ENCODE measurements around the gene ATP2B2.
"Not testable (repeated sequence)": the region's sequence is repeated elsewhere in the genome, so short reads cannot be mapped to it uniquely, and the experiment has no call there.

Gene ATP2B2

DNA sequence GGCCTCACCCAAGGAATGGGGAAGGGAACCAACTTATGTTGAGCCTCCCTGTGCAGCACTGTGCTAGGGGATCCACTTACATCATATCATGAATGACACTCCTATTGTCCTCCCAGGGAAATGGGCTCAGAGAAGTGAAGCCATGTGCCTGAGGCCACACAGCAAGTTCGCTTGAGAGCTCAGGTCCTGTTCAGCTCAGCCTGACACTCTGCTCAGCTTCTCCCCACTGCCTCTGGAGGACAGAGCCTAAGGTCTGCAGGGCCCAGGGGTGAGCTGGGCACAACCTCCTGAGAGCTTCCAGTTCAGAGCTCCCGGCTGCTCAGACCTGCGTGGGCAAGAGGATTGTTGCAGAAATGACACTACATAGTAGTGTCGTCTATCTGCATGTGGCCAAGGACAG lies 108.5 kb downstream of the ATP2B2 start:
- DNase-seq = no peak

DNA sequence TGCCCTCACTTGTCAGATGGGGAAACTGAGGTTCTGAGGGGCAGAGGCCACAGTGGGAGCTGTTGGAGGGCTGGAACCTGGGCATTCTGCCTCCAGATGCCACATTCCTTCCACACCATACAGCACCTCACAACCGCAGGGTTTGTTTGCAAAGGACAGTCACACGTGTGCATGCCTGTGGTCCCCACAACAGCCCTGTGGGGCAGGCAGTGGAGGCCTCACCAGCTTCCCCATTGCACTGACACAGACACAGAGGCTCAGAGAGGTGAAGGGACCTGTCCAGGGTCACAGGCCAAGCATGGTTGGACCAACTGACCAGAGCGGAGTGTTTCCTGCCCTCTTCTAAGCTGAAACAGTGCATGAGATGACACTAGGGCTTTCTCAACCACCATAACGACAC lies 109.3 kb downstream of the ATP2B2 start:
- DNase-seq = no peak

DNA sequence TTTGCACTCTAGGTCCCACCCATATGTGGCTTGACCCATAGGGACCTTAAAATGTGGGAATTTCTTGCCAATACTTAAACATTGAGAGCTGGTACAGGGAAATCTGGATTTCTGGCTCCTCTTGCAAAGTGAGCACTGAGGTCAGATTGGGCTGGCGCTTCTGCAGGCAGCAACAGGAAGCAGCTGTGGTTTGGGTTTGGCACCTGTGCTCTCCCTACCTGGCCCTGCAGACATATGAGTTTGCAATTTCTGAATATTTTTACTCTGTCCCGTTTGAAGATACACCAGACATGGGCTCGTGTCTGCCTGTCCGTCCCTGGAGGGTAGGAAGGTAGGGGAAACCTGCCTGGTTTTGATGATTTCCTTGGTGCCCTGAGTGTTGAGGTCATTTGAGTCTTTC lies 109.7 kb downstream of the ATP2B2 start:
- no peak for DNase-seq

DNA sequence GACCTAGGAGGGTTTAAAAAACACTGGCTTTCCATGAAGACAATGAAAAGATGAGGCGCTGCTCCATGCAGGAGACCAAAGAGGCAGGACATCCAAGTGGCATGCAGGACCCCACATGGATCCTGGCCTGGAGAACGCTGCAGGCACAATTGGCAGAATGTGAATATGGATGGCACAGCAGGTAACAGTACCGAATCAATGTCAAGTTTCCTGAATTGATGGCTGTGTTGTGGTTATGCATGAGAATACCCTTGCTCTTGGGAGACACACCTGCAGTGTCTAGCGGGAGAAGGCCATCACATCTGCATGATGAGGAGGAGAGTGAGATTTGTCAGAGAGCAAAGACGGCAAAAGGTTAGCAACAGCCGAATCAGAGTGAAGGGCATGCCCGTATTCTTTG lies 110.2 kb downstream of the ATP2B2 start:
- no peak for DNase-seq

DNA sequence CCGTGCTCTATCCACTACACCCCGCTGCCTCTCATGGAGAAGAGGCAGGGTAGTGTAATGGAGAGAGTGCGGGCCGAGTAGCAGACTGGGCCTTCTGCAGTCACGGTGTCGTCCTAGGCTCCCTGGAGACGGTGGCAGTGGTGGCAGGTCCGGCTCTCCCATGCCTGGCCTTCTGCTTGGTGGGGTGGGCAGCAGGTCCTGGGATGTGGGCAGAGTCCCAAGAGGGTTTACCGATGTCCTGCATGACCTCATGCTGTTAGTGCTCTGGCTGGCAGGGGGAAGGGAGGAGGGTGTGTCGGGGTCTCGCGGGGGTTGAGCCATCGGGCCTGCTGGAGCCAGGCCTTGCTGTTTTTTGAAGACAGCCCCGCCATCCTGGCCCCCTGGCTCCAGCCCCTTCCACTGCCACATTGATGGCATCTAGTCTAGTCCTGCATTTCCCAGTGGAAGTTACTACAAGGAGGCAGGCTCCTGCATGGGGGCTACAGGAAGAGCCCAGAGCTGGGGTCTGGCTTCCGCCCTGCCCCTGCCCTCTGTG lies 110.8 kb downstream of the ATP2B2 start:
- DNase-seq = no peak

DNA sequence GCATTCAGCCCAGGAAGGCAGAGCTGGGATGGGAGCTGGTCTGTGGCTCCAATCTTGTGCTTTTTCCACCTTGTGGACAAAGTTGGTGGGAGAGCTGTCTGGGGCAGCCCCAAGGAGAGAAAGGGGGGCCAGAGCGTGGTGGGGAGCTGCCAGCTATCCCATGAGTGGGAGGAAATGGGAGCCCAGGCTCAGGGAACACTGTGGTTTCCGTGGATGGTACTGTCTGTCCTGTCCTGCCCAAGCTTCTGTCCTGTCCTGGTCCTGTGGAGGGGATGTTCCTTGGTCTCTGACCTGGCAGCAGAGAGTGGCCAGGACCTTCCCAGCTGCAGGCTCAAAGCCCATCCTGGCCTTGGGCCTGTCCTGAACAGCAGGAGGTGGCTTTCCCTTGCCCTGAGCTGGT lies 111.9 kb downstream of the ATP2B2 start:
- no peak for DNase-seq

DNA sequence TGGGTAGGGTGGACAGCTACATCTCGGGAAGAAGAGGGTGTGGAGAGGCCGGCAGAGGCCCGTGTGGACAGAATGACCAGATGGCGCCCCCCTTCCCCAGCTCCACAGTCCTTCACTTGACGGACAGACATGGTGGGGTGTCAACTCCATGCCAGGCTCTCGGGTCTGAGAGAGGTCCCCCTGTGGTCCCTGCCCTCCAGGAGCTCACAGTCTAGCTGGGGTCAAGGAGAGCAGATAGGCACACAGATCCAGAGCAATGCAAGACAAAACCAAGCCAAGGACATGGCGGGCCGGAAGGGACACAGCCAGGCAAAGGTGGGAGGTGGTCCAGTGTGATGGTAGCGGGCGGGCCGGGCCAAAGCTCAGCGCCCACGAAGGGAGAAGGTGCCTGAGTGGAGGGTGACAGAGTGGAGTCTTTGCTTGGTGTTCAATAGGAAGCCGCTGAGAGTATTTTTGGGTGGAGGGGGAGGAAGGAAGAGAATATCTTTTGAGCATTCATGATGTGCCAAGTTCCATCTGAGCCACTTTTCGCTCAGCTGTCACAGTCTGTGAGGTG lies 112.4 kb downstream of the ATP2B2 start:
- DNase-seq = no peak

DNA sequence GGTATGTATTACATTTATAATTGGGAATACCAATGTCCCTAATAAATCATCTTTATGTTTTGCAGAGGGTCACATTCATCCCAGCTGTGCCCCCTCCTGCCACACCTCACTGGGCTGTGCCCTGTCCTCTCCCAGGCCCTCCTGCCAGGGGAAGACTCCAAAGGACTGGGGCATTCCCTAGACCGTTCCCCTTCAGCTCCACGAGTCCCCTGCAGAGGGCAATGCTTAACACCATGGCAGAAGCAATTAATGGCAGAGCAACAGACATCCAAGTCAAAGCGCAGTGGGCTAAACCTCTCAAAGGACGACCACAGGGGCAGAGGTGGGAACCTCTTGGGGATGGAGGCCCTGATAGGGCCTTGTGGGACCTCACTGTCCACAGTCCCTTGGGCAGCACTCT lies 113.1 kb downstream of the ATP2B2 start:
- no peak for DNase-seq

DNA sequence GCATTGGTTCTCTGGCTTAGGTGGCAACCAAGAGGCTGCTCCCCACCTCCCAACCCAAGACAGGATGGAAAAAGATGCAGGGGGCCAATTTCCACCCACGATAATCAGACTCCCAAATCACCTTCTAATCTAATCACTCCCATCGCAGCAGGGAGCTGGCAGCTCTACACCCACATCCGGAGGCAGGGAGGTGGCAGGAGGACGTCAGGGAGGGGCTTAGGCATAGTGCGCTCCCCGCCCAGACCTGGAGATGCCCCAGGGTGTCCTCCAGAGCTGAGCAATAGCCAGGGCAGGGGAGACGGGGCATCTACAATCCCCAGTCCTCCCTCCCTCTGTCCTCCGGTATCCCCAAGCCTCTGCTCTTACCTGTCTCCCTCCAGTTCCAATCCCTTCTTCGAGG lies 114.0 kb downstream of the ATP2B2 start:
- no peak for DNase-seq

DNA sequence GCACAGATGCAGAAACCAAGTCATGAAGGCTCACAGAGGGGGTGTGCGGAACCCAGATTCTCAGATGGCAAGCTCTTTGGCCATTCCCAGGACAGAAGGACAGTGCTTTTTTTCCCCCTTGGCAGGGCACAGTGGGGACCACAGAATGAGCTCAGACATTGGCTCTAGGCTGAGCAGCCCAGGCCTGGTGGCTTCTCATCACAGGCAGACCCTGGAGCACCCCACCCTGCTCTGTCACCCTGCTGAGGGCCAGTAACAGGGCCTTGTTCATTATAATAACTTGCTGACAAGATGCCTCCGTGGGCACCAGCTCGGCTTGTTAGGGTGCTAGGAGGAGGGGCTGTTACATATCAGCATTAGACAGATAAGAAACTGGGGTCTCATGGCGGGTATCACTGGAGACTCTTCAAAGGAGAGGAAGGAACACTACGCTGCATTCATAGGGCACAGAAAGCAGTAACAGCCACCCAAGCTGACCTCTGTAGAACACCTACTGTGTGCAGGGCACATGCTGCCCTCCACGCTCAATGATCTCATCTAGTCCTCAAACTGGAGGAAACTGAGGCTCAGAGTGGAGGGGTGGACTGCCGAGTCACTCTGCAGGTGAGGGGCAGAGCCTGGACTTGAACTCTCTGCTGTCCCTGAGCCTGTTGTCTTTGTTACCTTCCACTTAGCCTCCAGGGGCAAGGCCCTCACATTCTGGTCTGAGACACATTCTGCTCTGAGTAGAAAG lies 114.6 kb downstream of the ATP2B2 start:
- DNase-seq = no peak

DNA sequence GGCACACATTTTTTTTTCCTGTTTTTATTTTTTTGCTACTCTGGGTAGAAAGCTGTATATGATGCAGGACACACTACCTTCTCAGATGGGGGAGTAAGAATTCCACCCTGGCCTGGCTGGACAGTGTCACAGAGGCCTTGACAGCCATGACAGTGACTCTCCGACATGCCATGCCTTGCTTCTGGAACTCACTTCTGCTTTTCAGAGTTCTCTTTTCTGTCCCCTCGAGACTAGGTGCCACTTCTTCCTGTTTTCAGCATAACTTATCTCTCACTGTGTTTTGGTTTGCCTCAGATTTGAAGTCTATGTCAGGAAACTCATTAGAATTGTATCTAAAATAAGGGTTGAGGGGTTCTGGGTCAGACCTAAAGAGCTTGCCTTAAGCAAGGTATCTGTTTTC lies 115.4 kb downstream of the ATP2B2 start:
- no peak for DNase-seq

DNA sequence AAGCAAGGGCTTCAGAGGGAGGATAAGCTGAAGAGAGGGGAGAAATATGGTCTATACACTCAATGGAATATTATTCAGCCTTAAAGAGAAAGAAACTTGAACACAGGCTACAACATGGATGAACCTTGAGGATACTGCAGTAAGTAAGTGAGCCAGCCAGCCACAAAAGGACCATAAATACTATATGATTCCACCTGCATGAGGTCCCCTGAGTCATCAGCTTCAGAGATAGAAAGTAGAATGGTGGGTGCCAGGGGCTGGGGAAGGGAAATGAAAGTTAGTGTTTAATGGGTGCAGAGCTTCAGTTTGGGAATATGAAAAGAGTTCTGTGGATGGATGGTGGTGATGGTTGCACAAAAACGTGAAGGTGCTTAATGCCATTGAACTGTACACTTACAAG lies 116.0 kb downstream of the ATP2B2 start:
- no peak for DNase-seq

DNA sequence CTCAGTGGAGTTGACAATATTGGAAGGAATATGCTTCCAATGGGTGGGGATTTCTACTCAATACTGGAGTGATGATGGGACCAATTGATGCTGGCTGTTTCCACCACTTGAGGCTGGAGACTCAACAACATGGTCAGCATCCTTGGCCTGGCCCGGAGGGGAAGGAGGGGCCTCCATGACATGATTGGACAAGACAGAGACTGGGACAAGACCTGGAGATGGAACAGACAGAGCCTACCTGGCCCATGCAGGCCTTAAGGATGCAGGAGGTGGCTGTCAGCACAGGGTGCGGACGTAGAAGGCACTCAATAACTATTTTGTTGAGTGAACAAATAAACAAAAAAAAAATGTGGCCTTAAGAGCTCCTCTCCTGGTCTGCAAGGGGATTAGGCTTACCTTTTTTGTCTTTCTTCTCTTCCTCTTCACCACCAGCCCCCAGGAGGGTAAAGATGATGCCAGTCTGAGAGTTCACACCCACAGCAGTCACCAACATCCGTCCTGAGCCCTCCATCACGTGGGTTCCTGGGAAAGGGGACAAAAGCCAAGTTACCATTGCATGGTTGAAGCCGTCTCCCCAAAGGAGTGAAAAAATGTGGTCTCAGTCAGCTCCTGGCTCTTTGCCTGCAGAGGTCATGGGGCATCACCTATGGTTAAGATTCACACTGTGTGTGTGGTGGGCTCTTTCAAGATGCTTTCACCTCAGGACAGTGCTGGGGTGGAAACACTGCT lies 117.3 kb downstream of the ATP2B2 start:
- no peak for DNase-seq

DNA sequence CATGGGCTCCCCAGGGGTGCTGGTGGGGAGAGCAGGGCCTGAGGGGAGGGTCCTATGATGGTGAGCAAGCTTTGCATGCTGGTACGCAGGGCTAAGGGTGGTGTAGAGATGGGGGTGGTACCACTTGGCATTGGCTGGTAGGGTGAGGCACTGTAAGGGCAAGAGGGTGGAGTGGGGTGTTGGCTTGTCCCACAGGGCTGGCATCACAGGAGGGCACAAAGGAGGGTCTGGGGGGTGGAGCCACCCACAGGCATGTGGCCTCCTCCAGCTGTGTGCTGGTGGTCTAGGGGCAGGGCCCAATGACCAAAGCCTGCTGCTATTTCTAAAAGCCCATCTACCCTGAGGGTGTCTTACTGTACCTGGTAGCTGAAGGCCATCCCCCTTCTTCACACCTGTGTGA lies 119.3 kb downstream of the ATP2B2 start:
- DNase-seq = no peak

DNA sequence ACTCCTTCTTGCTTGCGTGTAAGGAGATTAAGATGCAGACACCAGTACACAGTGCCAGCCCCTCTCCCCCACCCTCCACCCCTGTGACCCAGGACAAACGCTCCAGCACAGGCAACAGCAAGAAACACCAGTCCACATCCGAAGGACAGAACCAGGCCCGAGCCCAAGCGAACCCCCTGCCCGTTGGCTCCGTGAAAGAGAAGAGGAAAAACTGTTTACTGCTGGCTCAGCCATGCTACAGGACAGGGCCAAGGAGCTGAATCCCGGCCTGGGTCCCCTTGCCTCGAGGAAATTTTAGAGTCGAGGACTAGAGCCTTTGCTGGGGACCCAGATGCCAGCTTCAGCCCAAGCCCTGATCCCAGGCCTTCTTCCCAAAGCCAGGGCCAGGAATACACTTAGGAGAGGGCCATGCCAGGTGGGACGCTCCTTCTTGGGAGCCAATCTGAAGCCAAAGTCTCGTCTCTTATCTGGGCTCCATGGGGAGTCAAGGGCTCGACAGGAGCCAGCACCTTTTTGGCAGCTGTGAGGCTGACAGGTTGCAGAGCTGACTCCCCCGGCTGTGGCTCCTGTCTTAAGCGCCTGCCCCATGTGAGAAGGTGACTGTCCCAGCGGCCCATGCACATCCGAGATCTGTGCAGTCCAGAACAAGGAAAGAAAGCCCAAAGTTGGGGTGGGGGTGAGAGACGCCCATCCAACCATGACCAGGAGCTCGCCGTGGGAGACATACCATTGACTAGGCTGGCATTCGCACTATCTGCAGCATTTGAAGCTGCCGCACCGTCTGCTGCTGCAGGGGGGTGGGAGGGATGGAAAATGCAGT lies 120.6 kb downstream of the ATP2B2 start:
- DNase-seq = no peak

DNA sequence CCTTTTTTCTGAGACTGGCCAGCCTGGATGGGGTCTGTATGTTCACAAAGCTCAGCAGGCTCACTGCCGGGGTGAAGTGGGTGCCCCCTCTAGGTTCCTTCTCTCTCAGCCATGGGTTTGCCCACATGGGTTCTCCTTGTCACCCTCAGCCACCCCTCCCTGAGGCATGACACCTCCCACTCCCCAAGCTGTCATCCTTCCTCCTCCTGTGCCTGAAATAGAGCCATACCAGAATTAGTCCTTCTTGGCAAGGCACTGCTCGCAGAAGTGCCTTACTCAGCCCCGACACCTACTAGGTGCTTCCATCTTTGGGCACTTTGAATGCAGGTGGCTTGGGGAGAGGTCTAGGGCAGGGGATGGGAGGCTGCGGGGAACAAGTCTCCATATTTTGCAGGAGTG lies 121.5 kb downstream of the ATP2B2 start:
- DNase-seq = no peak

DNA sequence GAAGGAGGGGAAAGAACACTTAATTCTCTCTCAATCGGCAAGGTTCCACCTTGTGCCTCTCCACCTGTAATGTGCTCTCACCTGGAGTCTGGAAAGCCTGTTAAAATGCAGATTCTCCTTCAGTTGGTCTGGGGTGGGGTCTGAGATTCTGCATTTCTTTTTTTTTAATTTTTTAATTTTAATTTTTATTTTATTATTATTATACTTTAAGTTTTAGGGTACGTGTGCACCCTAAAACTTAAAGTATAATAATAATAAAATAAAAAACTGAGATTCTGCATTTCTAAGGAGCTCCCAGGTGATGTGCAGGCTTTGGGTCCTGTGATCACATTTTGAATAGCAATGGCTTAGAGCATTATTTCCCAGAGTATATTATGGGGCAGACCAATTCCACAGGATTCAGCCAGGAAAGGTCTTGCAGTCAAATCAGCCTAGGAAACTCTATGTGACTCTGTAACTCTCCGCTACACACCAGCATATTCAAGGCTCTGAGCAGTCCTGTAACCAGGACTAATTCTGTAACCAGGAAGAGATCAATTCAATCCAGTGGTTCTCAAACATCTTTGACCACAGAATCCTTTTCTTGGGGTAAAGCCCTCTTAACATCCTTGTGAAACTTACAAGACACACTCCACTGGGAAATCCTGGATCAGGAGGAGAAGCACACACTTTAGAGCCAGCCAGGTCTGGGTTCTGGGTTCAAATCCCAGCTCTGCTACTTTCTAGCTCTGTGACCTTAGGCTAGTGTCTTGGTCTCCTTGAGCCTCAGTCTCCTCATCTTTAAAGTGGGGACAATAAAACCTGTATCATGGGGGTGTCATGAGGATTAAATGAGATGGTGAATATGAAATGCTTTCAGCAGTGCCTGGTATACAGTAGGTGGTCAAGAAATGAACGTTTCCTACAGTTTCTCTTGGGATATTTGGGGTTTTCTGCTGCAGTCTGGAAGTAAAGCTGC lies 122.2 kb downstream of the ATP2B2 start:
- no peak for DNase-seq

DNA sequence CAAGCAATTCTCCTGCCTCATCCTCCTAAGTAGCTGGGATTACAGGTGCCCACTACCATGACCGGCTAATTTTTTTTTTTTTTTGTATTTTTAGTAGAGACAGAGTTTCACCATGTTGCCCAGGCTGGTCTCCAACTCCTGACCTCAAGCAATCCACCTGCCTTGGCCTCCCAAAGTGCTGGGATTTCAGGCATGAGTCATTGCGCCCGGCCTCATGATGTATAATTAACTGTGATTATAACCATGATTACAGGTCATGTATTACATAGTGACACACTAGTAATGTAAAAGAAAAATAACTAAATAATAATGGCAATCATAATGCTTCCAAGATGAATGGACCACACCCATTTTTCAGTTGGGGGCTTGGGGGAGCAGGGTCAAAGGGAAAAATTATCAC lies 122.9 kb downstream of the ATP2B2 start:
- DNase-seq = not testable (repeated sequence)

DNA sequence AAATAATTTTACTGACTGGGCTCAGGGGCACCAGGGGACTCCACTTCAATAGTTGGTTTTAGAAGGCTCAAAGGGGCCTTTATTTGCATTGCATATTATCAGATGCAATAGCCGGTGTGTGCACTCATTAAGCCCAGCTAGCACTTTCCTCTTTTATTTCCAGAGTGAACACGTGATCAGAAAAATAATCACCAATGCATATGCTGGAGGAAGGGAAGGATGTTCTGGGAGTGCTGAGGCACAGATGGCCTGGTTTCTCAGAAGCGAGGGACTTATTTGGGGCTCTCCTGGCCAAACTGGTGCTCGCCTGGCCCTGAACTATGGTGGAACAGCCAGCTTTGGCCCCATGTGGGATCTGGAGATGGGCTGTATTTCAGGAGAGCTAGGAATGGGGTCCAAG lies 124.0 kb downstream of the ATP2B2 start:
- no peak for DNase-seq

DNA sequence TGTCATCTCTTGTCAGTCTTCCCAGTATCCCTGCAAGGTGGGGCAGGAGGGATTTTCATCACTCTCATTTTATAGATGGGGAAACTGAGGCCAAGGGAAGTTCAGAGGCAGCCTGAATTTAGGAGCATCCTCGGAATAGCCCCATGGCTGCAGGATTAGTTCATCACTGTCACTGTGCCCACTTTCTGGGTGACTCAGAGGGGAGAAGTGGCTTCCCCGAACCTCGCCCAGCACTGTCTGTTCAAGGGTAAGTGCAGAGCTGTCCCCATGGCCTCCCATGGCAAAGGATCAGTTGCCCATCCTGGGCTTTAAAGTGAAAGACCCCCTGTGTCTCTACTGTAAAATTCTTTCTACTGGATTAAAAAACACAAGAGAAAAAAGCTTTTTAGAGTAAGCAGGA lies 124.5 kb downstream of the ATP2B2 start:
- DNase-seq = no peak

DNA sequence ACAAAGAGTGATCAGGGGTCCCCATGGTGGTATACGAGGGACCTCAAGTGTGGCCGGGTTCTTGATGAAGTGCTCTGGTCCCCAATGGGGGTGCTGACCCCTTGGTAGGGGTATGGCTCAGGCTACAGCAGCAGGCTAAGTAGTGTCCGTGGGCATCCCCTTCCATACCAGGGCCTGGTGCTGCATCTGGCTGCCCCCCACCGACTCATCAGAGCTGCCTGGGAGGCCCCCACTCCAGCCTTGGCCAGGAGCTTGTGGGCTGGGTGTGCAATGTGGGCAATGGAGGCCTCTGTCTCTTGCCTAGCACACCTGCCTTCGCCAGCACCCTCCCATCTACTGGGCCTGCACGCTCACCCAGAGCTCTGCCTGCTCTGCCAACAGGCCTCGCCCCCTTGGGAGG lies 125.4 kb downstream of the ATP2B2 start:
- no peak for DNase-seq

DNA sequence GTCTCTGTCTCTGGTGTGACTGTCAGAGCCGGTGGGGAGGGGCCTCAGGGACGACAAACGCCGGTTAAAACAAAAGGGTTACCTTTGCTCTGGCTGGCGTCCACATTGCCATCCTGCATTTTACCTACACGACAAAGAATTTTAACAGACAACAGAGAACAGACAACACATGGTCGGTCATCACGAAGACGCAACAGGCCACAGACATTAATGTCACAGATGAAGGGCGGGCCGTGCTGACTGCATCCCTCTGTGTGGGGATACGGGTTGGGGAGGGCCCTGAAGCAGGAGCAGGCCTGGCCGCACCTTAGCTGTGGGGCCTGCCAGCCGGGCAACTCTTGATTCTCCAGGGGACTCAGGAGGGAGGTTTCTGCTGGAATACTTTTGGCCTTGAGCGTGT lies 126.2 kb downstream of the ATP2B2 start:
- DNase-seq = no peak
